Calu3 (cell line): ENCODE measurements around the gene FHIT. TPM values are rescaled to one million over a fixed set of nuclear protein-coding genes. Genes with fewer than 3 reads are reported as not detected.

Experiments used
- BruUV-seq: library from RNA; stranded (reverse); fragments of 400-500 nt; replicated peaks from 2 replicates; lab custom pipeline; 2021; lab: Mats Ljungman, UMichigan
- CTCF ChIA-PET: fragments of 300-600 bp; sonication (Branson Sonifier 250); formaldehyde crosslinking; loops from one replicate; lab custom pipeline; 2022; ENCODE audit warnings: antibody characterized with exemption; lab: Charles Lee
- DNase-seq: peaks from one replicate; pipeline ENCODE4 v3.0.0; 2022
- H3K27ac Mint-ChIP-seq: one replicate; pipeline ENCODE4 v1.8.0; 2022; ENCODE audit warnings: mixed read lengths; ENCODE audit not compliant: unreplicated experiment
- H3K27me3 Mint-ChIP-seq: one replicate; pipeline ENCODE4 v1.8.0; 2022; ENCODE audit warnings: mixed read lengths; ENCODE audit not compliant: unreplicated experiment
- H3K36me3 Mint-ChIP-seq: one replicate; pipeline ENCODE4 v1.8.0; 2022; ENCODE audit warnings: mild to moderate bottlenecking, moderate library complexity, mixed read lengths; ENCODE audit not compliant: insufficient read depth, unreplicated experiment
- H3K4me1 Mint-ChIP-seq: one replicate; pipeline ENCODE4 v1.8.0; 2022; ENCODE audit warnings: mild to moderate bottlenecking, low read depth, mixed read lengths; ENCODE audit not compliant: unreplicated experiment
- H3K4me3 Mint-ChIP-seq: one replicate; pipeline ENCODE4 v1.8.0; 2022; ENCODE audit warnings: mild to moderate bottlenecking, low read depth, moderate library complexity, mixed read lengths; ENCODE audit not compliant: unreplicated experiment
- H3K9me3 Mint-ChIP-seq: one replicate; pipeline ENCODE4 v1.8.0; 2022; ENCODE audit warnings: low read depth, mixed read lengths; ENCODE audit not compliant: unreplicated experiment
- CTCF ChIP-seq: fragments of 200-600 bp; IDR thresholded peaks from one replicate; pipeline ENCODE4 v1.8.0; 2022; ENCODE audit warnings: antibody characterized with exemption; ENCODE audit not compliant: unreplicated experiment
- intact Hi-C: fragments of 100-400 bp; cut with micrococcal nuclease; formaldehyde crosslinking; loops from one replicate; pipeline ENCODE4 v1.10.0; 2022; ENCODE audit not compliant: unreplicated experiment
- total RNA-seq: library from RNA; stranded (reverse); gene quantifications from 2 replicates; pipeline ENCODE4 v1.2.3, GENCODE V29; 2022

The FHIT gene
- total RNA-seq, 1 experiment from 2014 or later, result 6.2 TPM

- CTCF ChIA-PET, result no interaction called here
- BruUV-seq, result no TSS peak
- peaks cover 5% of the 10 kb centered on the region for H3K9me3 Mint-ChIP-seq
- no peaks in the 10 kb centered on the region for H3K36me3 Mint-ChIP-seq
- TF ChIP-seq CTCF, result no peak
- peaks cover 8% of the 10 kb centered on the region for H3K4me1 Mint-ChIP-seq
- DNase-seq, result no peak
- no peak overlapping the region for H3K4me3 Mint-ChIP-seq
- H3K27ac Mint-ChIP-seq, result no peak overlapping the region
- intact Hi-C loops, result loop anchor here (5.0 kb wide), 1 partner anchor 601 kb away; no protein-coding TSS in a partner anchor
- H3K27me3 Mint-ChIP-seq, result no peaks in the 10 kb centered on the region
These were observed 1438.1 kb downstream of the FHIT start for GRCh38 chr3:59813148-59813538.

- H3K27me3 Mint-ChIP-seq, result no peaks in the 10 kb centered on the region
- DNase-seq, result no peak
- CTCF ChIA-PET, result no interaction called here
- intact Hi-C loops, result loop anchor here (5.0 kb wide), 1 partner anchor 600 kb away; no protein-coding TSS in a partner anchor
- peaks cover 1% of the 10 kb centered on the region for H3K4me1 Mint-ChIP-seq
- no peaks in the 10 kb centered on the region for H3K36me3 Mint-ChIP-seq
- H3K27ac Mint-ChIP-seq, result no peak overlapping the region
- no peak overlapping the region for H3K4me3 Mint-ChIP-seq
- no TSS peak for BruUV-seq
- H3K9me3 Mint-ChIP-seq, result peaks cover 7% of the 10 kb centered on the region
- TF ChIP-seq CTCF, result no peak
These were observed 1438.8 kb downstream of the FHIT start for GRCh38 chr3:59812237-59813147.

- intact Hi-C loops, result loop anchor here (5.0 kb wide), 1 partner anchor 599 kb away; no protein-coding TSS in a partner anchor
- no peak for TF ChIP-seq CTCF
- no TSS peak for BruUV-seq
- H3K4me1 Mint-ChIP-seq, result no peaks in the 10 kb centered on the region
- CTCF ChIA-PET, result no interaction called here
- no peak overlapping the region for H3K27ac Mint-ChIP-seq
- H3K9me3 Mint-ChIP-seq, result peaks cover 8% of the 10 kb centered on the region
- H3K27me3 Mint-ChIP-seq, result no peaks in the 10 kb centered on the region
- no peaks in the 10 kb centered on the region for H3K36me3 Mint-ChIP-seq
- no peak for DNase-seq
- H3K4me3 Mint-ChIP-seq, result no peak overlapping the region
These were observed 1440.1 kb downstream of the FHIT start for GRCh38 chr3:59811160-59811559.

- no peak for TF ChIP-seq CTCF
- H3K4me1 Mint-ChIP-seq, result no peaks in the 10 kb centered on the region
- H3K36me3 Mint-ChIP-seq, result no peaks in the 10 kb centered on the region
- intact Hi-C loops, result loop anchor here (5.0 kb wide), 1 partner anchor 598 kb away; no protein-coding TSS in a partner anchor
- DNase-seq, result no peak
- CTCF ChIA-PET, result interaction anchor here (1.2 kb wide), 1 partner anchor 497 kb away, joined by 4 read pairs; no protein-coding TSS in a partner anchor
- peaks cover 8% of the 10 kb centered on the region for H3K9me3 Mint-ChIP-seq
- no peak overlapping the region for H3K4me3 Mint-ChIP-seq
- H3K27ac Mint-ChIP-seq, result no peak overlapping the region
- BruUV-seq, result no TSS peak
- no peaks in the 10 kb centered on the region for H3K27me3 Mint-ChIP-seq
These were observed 1440.6 kb downstream of the FHIT start for GRCh38 chr3:59810606-59811005.
